HG03442 (cell line): Measurements from ENCODE around the gene SGCD.
"Not testable (repeated sequence)": the region's sequence is repeated elsewhere in the genome, so short reads cannot be mapped to it uniquely, and the experiment has no call there.

Experiments
- ATAC-seq: cut with Tn5 transposase; IDR thresholded peaks from one replicate; pipeline ENCODE4 v1.9.1; 2021; ENCODE audit warnings: mild to moderate bottlenecking, moderate library complexity; ENCODE audit not compliant: unreplicated experiment

Gene SGCD

GRCh38 chr5:156552855-156553358, 225.9 kb downstream of the SGCD start:
- ATAC-seq: no peak

DNA sequence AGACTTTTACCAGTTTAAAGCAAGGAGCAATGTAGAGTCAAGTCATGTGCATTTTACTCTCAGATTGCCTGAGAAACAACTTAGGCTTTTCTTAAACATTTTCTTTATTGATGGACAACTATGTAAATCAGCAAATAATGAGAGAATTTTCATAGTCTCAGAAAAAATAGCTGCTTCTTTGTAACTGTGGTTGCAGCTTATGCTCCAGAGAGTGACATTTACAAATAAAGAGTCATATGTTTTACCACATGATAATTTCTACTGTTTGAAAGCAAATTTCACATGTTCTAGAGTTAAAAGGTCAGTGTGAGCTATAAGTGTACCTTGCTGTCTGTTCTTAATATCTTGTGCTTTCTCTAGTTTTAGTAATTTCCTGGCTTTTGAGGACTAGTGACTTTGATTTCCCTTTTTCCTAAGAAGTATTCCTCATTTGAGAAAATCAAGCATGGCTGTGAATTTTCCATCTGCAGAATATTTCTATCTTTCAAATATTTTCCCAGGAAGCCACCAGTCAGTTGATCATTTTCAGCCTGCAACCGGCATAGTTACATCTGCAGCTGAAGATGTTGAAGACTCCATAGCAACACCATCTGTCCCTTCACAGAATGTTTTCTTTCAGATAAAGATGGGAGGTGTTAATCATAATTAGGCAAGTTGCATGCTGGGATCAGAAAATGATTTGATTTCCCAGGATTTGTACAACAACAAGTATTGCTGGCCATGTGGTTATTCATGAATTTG, 229.9 kb downstream of the SGCD start:
- no peak for ATAC-seq

- ATAC-seq: no peak
Observed at GRCh38 chr5:156560002-156560401, 233.0 kb downstream of the SGCD start.

DNA sequence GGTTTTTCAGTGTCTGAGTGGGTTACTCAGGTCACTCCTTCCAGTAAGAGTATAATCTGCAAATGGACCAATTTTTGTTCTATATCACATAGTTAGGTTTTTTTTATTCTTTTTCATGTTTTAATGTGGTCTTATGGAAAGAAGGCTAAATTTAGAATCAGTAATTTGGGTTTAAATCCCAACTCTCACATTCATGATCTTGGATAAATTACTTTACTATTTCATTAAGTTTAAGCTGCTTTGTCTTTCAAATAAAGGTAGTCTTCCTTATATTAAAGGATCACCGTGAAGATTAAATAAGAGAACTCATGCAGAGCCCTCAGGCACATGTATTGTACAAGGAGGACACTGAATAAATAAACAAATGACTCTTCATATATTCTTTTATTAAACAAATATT, 234.7 kb downstream of the SGCD start:
- no peak for ATAC-seq

GRCh38 chr5:156570615-156571014, 243.7 kb downstream of the SGCD start:
- no peak for ATAC-seq

DNA sequence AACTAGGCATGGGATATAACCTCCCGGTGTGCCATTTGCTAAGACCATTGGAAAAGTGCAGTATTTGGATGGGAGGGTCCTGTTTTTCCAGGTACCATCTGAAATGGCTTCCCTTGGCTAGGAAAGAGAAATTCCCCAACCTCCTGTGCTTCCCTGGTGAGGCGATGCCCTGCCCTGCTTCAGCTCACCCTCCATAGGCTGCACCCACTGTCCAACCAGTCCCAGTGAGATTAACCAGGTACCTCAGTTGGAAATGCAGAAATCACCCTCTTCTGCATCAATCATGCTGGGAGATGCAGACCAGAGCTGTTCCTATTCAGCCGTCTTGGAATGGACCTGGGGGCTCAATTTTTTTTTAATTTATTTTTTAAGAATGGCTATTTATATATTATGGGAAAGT, 254.8 kb downstream of the SGCD start:
- ATAC-seq: no peak

GRCh38 chr5:156582193-156582598, 255.2 kb downstream of the SGCD start:
- ATAC-seq: no peak

GRCh38 chr5:156584871-156585270, 257.9 kb downstream of the SGCD start:
- ATAC-seq: no peak

DNA sequence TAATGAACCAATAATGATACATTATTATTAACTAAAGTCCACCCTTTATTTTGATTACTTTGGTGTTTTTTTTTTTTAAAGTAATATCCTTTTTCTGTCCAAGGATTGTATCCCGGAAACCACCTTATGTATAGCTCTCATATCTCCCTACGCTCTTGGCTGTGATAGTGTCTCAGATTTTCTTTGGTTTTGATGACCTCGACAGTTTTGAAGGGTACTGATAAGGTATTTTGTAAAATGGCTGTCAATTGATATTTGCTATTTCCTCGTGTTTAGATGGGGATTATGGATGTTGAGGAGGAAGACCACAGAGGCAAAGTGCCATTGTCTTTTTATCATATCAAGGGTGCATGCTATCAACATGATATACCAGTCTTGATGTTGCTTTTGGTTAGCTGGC, 259.0 kb downstream of the SGCD start:
- ATAC-seq: no peak

DNA sequence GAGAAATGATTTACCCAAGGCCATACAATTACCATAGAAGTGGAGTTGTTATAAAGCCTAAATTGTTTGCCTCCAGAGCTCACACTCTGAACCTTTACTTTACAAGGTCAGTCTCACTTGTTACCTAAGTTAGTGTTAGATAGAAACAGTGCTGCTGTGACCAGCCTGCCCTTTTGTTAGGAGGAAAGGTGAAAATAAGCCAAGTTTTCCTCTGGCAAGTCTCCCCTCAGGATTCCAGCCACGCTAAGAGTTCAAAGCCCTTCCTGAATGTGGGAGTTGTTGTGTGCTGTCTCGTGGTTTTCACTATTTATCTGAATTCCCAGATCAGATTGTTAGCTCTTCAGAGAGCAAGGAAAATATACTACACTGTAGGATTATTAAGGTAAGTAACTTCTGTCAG, 260.0 kb downstream of the SGCD start:
- no peak for ATAC-seq

DNA sequence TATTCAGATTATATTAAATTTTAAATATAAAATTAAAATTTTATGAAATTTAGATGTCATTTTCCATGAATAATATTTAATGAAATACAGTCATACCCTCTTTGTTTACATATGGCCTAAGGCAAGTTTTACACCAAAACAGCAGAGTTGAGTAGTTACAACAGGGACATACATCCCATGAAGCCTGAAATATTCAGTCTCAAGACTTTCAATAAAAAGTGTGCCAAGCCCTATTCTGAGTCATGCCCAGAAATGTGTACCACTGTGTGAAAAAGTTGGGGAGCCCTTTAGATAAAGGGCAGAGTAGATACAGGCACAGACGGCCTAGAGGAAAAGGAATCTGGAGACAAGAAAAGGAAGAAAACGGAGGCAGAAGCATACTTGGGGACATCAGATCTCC, 261.3 kb downstream of the SGCD start:
- no peak for ATAC-seq

DNA sequence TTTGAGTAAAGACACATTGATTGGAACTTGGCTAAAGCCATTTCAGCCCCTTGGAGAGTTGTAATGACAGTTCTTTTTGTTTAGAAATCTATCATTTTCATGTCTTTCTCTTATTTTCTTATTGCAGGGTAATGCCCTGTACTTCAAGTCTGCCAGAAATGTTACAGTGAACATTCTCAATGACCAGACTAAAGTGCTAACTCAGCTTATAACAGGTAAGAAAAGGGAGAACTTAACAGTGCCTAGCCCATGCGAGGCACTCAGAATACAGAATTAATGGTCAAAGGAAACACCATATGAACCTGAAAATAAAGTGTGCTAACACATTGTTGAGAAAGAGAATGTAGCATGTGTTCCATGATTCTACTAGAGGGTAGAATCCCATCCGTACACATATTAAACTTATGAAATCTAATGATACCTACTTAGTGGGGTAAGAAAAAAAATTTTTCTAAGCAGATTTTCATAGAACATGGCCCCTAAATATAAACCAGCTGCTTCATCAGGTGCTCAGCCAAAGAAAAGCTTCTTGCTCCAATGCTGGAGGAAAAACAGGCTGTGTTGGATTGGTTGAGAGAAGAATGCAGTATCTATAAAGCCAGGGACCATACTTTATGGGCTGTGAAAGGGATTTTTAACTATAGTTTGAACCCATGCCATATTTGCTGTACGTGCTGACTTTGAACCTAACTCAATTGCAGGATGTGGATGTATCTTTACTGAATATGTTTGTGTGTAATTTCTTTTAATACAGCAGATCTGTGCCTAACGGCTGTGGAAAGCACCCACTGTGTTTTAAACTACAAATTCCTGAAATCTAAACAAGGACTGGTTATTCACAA, 262.4 kb downstream of the SGCD start:
- ATAC-seq: no peak

- ATAC-seq: no peak
Observed at GRCh38 chr5:156589946-156590216, 262.9 kb downstream of the SGCD start.

- no peak for ATAC-seq
Observed at GRCh38 chr5:156590978-156591377, 264.0 kb downstream of the SGCD start.

GRCh38 chr5:156591631-156592030, 264.7 kb downstream of the SGCD start:
- no peak for ATAC-seq

DNA sequence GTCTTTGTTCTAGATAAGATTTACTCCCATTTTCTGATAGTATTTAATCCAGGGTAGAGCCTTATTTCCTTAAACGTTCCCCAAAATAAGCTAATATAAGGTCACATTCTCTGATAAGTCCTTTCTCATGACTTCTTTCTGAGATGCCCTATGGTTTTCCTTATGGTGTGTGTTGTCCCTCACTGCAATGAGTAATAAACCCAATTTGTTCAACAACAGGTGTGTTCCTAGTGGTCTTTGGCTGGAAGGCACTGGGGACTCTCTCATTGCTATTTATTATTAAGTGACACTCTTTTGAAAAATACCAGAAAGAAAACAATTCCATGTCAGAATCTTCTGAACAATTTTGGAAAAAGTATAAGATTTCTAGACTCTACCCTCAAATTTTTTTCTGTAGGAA, 266.6 kb downstream of the SGCD start:
- ATAC-seq: no peak

DNA sequence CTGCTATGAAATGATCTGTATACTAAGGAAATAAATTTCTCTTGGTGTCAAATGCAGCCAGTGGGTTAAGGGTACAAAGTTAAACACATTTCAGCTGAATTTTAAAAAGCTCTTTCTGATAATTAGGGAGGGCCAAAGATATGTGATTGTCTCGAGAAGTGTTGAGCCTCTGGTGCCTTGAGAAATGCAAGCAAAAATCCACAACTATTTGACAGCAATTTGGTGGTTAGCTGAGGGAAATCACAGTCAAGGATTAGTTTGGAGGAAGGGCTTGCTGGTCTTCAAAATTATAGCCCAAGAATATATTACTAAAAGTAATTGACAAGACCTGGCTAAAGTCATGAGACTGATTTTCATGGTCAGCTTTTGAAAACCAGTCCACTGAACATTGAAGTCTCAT, 267.4 kb downstream of the SGCD start:
- no peak for ATAC-seq

GRCh38 chr5:156595132-156595787, 268.3 kb downstream of the SGCD start:
- no peak for ATAC-seq

- ATAC-seq: no peak
Observed at GRCh38 chr5:156597276-156597675, 270.3 kb downstream of the SGCD start.

DNA sequence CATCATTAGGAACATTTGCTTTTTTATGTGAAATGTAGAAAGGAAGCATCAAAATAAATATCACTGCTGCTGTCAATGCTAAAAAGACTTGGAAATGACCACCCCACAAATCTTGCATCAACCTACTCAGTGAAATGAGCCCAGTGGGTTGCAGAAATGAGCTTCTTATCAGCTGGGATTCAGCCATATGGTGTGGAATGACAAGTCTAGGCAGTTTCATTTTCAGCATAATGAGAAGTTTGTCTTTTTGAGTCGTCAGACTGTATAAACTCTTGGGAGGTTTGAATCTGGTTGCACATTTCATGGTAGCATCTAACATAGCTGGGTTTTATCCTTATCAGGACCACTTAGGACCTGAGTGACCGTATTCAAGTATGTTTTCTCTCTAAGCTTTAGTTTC, 272.0 kb downstream of the SGCD start:
- no peak for ATAC-seq

DNA sequence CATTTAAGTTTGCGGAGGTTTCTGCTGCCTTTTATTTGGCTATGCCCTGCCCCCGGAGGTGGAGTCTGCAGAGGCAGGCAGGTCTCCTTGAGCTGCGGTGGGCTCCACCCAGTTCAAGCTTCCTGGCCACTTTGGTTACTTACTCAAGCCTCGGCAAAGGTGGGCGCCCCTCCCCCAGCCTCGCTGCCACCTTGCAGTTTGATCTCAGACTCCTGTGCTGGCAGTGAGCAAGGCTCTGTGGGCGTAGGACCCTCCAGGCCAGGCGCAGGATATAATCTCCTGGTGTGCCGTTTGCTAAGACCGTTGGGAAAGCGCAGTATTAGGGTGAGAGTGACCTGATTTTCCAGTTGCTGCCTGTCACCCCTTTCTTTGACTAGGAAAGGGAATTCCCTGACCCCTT, 283.6 kb downstream of the SGCD start:
- not testable (repeated sequence) for ATAC-seq

DNA sequence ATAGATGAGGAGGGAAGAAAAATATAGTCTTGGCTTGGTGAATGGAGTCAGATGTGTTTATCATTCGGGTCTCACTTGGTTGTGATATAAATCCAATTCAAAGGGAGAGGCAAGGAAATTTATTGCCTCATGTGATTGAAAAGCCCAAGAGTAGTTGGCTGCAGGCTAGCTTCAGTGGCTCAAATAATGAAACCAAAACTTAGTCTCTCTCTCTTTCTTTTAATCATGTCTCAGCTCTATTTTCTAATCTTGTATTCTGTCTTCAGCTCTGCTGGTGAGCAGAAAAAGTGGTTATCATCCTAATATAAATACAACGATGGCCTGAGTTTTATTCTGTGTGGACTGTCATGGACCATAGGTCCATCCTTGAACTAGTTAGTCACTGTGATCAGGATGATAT, 288.9 kb downstream of the SGCD start:
- ATAC-seq: no peak
